Measurements from ENCODE around the gene MCL1.
"Not testable (repeated sequence)": the region's sequence is repeated elsewhere in the genome, so short reads cannot be mapped to it uniquely, and the experiment has no call there.

The MCL1 gene
- total RNA-seq = 682 to 975 reads per million in 2 experiments

DNA sequence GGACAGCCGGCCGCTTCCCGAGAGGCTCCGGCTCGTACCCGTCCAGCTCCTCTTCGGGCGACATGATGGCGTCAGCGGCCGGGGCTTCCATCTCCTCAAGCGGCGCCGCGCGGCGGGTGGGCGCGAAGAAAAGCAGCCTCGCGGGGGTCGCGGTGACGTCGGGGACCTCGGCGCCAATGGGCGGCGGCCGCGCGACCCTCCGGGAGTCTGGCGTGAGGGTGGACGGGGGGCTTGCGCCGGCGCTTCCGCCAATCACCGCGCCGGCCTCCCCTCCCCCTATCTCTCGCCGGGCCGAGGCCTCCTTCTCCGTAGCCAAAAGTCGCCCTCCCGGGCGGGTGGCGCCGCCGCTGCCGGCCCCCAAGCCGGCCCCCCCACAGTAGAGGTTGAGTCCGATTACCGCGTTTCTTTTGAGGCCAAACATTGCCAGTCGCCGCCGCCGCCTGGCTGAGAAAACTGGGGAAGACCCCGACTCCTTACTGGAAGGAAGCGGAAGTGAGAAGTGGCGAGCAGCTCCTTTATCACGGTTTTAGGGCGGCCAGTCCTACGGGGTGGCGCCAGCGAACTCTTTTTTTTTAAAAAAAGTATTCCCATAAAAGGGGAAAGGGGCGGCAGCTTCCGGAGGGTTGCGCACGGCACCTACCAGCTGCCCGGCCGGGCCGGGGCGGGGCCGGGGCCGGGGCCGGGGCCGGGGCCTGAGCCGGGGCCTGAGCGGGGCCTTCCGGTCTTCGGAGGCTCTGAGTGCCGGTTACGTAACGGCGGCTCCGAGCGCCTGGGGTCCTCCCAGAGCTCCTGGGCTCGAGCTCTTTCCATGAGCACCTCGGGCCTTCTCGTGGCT lies at the start of gene MCL1:
TSS of gene MCL1 (minus strand) at position 501 of the 835 bp plus-strand sequence. CDS start at position 421, 80 bp downstream.
- DNase-seq (ENCODE audit: low read depth) = peak; percentile 79

DNA sequence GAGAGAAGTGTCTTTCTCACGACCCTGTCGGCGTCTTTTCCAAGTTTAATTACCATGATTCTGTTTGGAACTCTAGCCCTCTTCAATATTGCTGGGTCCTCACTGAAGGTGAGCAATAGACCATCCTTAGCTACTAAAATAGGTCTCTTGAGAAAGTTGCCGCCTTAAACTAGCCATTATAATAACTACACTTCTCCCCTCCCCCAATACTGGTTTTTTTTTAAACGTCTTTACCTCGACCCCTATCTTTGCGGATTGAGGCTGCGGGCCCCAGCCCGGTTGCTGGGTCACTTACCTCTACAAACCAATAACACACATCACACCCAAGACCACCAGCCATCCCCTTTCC lies 49.3 kb upstream of the MCL1 start:
- DNase-seq (ENCODE audit: low read depth) = no peak

DNA sequence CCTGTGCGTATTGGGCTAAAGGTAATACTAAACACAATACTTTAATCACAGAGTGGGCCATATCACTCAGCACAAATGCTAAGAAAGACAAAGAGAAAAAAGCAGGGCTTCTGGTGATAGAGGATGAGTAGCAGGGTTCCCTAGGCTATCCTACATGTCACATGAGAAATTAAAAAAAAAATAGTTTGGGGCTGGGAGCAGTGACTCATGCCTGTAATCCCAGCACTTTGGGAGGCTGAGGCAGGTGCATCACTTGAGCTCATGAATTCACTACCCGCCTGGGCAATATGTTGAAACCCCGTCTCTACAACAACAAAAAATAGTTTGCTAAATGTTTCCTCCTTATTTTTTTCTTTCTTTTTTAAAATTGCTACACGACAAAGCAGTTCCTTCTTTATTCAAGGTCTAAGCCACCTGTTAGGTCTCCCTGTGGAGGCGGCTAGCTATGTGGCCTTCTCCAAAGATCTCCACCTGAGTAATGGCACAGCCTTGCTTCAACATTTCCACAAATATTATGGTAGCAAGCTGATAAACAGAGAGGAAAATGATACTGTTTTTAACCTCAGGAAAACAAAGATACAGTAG lies 48.5 kb upstream of the MCL1 start:
- DNase-seq (ENCODE audit: low read depth) = no peak

DNA sequence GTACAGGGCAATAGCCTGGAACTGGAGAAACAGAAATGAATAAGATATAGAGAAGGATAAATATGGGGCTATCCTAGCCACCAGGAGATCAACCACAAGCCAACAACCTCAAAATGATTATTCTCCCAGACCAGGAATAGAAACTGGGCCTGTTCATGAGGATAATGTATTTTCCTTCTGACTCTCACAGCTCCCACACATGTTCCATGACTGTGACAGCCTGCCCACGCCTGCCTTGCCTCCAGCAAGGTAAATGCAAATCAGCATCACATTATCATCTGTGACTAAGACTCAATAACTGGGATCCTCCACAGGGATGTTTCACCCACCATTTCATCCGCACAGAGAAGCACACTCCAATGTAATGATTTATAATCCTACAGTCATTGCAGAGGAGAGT lies 46.7 kb upstream of the MCL1 start:
- DNase-seq (ENCODE audit: low read depth) = no peak

GRCh38 chr1:150624546-150624945 lies 45.1 kb upstream of the MCL1 start:
- not testable (repeated sequence) for DNase-seq (ENCODE audit: low read depth)

DNA sequence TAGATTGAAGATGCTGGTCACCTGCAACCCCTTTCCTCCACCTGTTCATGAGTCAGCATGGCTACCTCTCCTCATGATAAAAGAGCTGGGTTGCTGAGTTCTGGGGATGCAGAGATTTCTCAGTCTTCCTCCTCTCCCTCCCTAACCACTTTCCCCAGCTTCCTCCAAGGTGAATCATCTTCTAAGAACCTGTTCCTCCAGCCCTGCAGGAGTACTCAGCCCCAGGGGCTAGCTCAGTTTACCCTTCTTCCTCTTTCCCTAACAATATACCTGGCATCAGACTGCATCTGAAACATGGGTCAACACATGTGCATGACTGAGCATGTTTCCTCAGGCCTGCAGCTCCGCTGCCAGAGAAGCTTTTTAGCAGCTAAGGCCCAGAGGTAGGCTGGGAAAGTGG lies 44.7 kb upstream of the MCL1 start:
- not testable (repeated sequence) for DNase-seq (ENCODE audit: low read depth)

DNA sequence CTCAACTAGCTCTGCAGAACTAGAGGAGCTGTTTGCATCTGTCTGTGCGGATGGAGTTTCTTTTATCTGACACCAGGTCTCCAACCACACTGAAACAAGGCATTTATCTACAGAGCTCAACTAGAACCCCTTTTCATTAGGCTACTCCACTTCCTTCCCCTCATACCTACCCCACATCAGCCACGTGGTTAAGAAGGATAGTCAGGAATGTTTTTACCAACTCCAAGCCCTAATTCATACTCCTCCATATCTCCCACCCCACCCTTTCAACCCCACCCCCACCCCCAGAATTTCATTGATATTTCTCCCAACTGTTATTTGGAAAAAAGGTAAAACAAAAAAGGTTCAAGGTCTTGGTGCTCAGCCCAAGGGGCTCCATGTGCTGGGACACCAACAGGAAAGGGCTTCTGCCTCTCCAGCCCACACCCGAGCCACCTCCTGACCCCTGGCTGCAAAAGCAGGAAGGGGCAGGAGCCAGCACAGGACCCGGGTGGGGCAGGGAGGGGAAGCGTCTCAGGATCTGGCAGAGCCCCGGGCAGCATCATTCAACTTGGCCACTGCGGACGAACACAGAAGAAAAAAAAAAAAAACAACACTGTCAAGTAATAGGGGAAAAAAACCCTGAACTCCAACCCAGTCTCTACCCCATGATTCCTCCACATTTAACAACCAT lies 43.0 kb upstream of the MCL1 start:
- no peak for DNase-seq (ENCODE audit: low read depth)

DNA sequence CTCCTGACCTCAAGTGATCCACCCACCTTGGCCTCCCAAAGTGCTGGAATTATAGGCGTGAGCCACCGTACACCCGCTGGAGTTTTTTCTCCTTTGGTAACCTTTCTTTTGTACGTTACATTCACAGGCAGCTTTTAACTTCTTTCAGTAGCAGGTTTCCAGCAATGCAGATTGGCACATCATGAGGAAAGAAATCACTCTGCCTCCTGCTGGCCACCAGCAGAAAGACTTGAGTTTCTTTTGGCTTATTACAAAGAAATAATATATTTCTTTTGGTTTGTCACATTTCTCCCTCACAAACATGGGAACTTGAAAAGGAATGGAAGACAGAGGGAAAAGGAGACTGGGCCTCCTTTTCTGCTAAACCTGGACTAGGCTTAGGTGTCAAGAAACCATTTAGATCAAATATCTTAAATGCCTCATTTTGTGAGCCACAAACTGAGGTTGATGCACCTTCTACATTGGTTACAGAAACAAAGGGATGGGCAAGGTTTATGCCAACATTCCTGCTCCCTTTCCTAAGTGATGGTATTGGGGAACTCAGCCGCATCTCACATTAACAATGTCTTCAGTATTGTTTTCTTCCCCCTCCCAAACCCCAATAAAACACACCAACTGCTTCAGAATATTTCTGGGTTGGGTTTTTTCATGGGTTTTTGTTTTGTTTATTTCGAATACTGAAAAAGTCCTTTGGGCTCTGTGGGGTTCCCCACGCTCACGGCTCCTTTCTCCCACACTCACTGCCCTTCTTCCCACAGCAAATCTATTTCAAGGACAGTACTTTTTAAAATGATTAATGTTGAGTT lies 42.3 kb upstream of the MCL1 start:
- peak; percentile 50 for DNase-seq (ENCODE audit: low read depth)

DNA sequence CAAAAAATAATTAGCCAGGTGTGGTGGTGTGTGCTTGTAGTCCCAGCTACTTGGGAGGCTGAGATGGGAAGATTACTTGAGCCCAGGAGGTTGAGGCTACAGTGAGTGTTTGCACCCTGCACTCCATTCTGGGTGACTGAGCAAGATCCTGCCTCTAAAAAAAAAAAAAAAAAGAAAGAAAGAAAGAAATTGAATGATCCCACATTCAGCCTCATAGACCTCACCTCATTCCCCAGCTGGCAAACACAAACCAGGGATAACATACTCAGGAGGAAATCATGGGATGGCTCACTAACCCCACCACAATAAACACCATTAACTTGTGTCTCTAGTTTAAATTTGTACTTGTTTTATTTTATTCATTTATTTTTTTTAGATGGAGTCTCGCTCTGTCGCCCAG lies 41.5 kb upstream of the MCL1 start:
- no peak for DNase-seq (ENCODE audit: low read depth)

- no peak for DNase-seq (ENCODE audit: low read depth)
Observed at GRCh38 chr1:150619576-150620509, 40.4 kb upstream of the MCL1 start.

GRCh38 chr1:150615346-150616201 lies 36.2 kb upstream of the MCL1 start:
- DNase-seq (ENCODE audit: low read depth) = no peak

- peak; percentile 45 for DNase-seq (ENCODE audit: low read depth)
Observed at GRCh38 chr1:150613061-150613920, 33.9 kb upstream of the MCL1 start.

DNA sequence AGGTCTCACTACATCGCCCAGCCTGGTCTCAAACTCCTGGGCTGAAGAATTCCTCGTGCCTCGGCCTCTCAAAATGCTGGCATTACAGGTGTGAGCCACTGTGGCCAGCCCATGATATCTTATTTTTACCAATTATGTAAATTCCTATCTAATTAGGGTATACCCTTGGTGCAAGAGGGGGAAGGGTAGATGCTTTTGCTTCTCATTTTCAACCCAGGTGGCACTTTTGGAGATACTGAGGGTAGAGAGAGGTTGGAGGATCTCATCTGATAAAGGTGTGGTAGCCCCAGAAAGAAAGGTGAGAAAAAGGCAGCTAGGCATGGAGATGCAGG lies 32.6 kb upstream of the MCL1 start:
- no peak for DNase-seq (ENCODE audit: low read depth)

GRCh38 chr1:150610576-150610975 lies 31.2 kb upstream of the MCL1 start:
- no peak for DNase-seq (ENCODE audit: low read depth)

DNA sequence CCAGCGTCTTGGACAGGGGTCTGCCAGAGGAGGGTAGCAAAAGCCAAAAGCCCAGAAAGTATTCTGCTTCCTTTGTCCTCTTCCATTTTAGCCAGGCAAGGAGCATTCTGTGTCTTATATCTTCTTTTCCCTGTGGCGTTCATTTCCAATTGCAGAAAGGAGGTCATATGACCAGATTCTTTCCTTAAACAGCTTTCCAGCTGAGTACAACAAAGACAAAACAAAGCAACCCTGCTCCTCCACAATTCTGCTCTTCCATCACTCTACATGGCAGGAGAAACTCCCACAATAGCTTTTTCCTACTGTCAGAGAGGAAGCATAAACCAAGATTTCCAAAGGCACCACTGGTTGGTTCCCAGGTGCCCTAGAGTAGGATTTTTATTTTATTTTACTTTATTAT lies 30.3 kb upstream of the MCL1 start:
- DNase-seq (ENCODE audit: low read depth) = no peak

- no peak for DNase-seq (ENCODE audit: low read depth)
Observed at GRCh38 chr1:150606463-150607142, 27.2 kb upstream of the MCL1 start.

- not testable (repeated sequence) for DNase-seq (ENCODE audit: low read depth)
Observed at GRCh38 chr1:150605451-150605731, 26.0 kb upstream of the MCL1 start.

GRCh38 chr1:150604226-150604588 lies 24.8 kb upstream of the MCL1 start:
- DNase-seq (ENCODE audit: low read depth) = no peak

- no peak for DNase-seq (ENCODE audit: low read depth)
Observed at GRCh38 chr1:150603711-150604110, 24.3 kb upstream of the MCL1 start.
